Ramos (cell line): ENCODE results near the gene NF2.
"Not testable (repeated sequence)": the region's sequence is repeated elsewhere in the genome, so short reads cannot be mapped to it uniquely, and the experiment has no call there.

Experiments
- in situ Hi-C: fragments of 300-500 bp; cut with MboI; formaldehyde crosslinking; loops from one replicate; pipeline ENCODE4 v1.14.3; 2022; ENCODE audit warnings: low sequenced_read_pairs; ENCODE audit not compliant: unreplicated experiment

Gene NF2

DNA sequence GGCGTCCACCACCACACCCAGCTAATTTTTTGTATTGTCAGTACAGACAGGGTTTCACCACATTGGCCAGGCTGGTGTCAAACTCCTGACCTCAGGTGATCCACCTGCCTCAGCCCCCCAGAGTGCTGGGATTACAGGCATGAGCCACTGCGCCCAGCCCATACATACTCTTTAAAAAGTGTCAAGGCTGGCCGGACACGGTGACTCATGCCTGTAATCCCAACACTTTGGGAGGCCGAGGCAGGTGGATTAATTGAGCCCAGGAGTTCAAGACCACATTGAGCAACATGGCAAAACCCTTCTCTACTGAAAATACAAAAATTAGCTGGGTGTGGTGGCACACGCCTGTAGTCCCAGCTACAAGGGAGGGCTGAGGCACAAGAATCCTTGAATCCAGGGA is 9.0 kb upstream of the NF2 start:
- in situ Hi-C loops, result not testable (repeated sequence)

DNA sequence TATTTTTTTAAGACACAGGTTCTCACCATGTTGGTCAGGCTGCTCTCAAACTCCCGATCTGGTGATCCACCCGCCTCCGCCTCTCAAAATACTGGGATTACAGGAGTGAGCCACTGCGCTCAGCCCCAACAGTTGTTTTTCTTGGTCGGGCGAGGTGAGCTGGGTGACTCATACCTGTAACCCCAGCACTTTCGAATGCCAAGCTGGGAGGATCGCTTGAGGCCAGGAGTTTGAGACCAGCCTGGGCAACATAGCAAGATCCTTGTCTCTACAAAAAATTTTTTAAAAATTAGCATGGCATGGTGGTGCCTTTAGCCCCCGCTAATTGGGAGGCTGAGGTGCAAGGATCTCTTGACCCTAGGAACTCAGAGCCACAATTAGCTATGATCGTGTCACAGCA is 7.0 kb upstream of the NF2 start:
- in situ Hi-C loops, result no loop called here

DNA sequence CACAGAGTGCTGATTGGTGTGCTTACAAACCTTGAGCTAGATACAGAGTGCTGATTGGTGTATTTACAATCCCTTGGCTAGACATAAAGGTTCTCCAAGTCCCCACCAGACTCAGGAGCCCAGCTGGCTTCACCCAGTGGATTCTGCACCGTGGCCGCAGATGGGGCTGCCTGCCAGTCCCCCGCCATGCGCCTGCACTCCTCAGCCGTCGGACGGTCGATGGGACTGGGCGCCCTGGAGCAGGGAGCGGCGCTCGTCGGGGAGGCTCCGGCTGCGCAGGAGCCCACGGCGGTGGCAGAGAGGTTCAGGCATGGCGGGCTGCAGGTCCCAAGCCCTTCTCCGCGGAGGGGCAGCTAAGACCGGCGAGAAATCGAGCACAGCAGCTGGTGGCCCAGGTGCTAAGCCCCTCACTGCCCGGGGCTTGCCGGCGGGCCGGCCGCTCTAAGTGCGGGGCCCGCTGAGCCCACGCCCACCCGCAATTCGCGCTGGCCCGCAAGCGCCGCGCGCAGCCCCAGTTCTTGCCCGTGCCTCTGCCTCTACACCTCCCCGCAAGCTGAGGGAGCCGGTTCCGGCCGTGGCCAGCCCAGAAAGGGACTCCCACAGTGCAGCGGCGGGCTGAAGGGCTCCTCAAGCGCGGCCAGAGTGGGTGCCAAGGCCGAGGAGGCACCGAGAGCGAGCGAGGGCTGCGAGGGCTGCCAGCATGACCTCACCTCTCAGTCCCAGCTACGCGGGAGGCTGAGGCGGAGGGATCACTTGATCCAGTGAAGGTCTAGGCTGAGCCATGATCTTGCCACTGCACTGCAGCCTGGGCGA is 5.4 kb upstream of the NF2 start:
- in situ Hi-C loops, result not testable (repeated sequence)

DNA sequence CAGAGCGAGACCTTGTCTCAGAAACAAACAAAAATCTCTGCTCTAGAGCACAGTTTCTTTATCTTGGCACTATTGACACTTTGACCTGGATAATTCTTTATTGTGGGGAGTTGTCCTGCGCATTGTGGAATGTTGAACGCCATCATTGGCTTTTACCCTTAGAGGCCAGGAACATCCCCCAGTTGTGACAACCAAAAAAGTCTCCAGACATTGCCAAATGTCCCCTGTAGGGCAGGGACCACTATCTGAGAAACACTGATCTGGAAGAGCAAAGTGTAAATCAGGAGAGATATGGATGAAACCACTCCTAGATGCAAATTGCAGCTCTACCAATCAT is 4.8 kb upstream of the NF2 start:
- in situ Hi-C loops, result no loop called here

DNA sequence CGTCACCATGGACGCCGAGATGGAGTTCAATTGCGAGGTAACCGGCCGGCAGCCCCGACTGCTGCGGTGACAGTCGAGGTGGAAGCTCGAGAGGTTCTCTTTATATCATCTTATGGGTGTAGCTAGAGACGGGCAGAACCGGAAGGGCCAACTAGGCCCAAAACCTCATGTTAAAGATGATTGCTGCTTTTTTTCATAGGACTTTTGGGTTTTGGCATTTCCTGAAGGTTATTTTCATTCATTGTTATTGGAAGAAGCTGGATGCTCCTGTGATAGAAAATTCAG is 585 bp downstream of the NF2 start:
- in situ Hi-C loops, result no loop called here

DNA sequence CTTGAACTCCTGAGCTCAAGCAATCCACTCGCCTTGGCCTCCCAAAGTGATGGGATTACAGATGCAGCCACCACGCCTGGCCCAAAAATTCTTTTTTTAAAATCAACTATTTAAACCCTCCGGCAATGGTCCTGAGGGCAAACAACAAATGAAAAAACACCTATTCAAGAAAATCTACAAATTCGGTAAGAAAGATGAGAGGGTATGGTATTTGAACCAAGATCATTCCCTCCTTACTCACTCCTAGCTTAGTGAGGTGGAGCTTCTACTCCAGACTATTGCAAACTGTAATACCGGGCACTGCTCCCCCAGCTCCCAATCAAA is 2.1 kb downstream of the NF2 start:
- in situ Hi-C loops, result no loop called here

DNA sequence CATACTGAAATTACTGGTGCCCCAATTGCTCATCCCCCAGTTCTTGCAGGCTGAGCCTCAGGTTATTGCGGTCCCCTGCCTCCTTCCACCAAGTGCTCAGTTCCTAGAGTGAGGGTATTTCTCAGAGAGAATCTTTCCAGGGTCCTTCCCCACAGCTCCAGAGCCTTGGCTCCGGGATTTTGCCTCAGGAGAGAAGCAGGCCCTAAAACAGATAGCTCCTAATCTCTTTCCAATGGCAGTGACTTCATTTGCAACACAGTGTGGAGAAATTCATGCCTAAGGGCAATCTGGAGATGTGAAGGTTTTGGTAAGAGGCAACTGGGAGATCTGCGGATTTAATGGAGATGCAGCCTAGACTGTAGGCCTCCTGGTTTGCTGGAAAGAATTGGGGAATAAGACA is 2.9 kb downstream of the NF2 start:
- in situ Hi-C loops, result no loop called here

DNA sequence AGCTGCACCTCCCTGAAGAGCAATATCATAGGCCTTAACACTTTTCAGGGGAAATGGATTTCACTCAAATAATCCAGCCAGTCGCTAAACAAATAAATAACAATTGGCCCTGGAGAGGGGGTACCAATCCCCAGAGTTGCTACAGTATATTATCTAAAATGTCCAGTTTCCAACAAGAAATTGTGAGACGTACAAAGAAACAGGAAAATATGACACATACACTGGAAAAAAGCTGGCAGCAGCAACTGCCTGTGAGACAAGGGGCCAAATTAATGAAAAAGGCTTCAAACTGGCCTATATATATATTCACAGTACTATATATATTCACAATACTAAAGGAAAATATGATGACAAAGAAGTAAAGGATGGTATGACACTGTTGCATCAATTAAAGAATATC is 4.0 kb downstream of the NF2 start:
- in situ Hi-C loops, result no loop called here

DNA sequence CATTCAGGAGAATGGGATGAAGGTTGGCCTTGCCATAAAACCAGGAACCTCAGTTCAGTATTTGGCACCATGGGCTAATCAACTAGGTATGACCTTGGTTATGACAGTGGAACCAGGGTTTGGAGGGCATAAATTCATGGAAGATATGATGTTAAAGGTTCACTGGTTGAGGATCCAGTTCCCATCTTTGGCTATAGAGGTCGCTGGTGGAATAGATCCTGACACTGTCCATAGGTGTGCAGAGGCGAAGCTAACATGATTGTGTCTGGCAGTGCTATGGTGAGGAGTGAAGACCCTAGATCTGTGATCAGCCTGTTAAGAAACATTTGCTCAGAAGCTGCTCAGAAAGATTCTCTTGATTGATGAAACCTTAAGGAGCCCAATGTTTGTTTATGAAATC is 5.7 kb downstream of the NF2 start:
- in situ Hi-C loops, result no loop called here

DNA sequence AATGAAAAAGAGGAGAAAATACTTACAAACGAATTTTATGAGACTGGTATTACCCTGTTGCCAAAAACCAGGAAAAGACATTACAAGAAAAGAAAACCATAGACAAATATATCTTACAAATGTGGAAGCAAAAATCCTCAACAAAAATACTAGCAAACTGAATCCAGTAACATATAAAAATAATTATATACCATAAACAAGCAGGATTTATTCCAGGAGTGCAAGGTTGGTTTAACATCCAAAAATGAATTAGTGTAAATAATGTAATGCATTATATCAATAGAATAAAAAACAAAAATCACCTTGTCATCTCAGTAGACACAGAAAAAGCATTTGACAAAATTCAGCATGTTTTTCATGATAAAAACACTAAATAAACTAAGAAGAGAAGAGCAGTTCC is 7.3 kb downstream of the NF2 start:
- in situ Hi-C loops, result no loop called here

DNA sequence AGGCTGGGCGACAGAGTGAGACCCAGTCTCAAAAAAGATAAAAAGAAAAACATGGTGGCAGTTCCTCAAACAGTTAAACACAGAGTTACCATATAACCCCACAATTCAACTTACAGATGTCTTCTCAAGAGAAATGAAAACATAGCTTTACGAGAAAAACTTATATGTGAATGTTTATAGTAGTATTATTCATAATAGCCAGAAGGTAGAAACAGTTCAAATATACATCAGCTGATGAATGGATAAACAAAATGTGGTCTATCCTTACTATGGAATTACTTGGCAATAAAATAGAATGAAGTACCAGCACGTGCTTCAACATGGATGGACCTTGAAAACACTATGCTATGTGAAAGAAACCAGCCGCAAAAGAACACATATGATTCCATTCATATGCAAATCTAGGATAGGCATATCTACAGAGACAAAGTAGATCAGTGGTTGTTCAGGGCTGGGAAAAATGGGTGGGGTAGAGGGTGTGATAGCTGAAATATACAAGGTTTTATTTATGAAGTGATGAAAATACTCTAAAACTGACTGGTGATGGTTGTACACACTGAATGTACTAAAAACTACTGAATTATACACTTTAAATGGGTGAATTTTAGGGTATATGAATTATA is 12.4 kb downstream of the NF2 start:
- in situ Hi-C loops, result no loop called here

DNA sequence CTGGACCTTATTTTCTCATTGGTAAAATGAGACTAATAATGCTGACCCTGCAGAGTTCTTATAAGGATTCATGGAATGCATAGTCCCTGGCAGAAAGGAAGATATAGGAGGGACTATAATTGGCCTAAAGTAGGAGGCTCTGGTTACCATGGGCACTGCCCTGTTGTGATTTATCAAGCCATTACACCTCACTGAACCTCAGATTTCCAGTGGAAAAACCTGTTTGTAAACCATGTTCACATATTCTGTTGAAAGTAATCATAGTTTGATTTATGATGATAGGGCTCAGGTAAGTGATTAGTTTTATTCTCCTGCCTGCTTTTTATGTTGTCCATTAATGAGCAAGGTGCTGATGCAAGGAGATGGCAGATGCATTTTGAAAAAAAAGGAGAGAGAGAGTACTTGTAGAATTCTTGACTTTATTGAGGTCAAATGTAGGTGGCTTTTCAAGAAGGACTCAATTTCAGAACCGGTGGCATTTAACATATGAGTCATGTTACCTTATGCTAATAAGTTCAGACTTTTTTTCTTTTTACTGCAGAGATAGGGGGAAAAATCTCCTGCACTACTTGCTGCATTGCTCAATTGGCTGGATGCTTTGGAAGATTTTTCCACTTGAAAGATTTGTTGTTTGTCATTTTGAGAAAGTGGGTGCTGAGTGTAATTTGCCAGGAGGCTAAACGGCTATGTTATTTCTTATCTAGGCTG is 14.6 kb downstream of the NF2 start:
- in situ Hi-C loops, result no loop called here

DNA sequence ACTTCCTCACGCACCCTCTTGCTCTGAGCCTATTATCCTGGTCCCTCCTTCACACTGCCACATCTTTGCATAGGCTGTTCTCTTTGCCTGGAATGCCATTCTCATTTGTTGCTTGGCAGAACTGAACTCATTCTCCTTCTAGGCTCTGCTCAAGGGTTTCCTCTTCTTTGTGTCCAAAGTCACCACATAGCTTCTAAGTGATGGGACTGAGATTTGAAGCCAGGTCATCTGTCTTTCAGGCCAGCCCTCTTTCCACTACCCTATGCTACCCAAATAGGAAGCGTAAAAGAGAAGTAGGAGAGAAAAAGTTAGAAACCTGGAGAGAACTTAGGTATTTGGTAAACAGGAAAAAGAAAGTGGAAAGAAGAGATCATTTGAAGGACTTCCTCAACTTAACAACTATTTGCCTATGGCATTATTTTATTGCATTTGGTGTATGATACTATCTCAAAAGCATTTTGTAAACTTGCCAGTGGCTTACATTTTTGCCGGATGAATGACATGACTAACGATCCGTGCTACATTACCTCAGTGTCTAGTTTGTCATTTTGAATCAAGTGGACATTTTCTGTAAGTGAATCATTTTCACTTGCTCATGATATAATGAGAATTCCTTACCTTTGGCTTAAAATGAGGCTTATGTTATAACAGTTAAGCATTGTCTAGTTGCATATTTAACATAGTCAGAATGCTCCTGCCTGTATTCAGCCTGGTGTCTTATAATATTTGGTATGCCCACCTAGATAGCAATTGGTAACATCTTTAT is 18.5 kb downstream of the NF2 start:
- in situ Hi-C loops, result no loop called here

DNA sequence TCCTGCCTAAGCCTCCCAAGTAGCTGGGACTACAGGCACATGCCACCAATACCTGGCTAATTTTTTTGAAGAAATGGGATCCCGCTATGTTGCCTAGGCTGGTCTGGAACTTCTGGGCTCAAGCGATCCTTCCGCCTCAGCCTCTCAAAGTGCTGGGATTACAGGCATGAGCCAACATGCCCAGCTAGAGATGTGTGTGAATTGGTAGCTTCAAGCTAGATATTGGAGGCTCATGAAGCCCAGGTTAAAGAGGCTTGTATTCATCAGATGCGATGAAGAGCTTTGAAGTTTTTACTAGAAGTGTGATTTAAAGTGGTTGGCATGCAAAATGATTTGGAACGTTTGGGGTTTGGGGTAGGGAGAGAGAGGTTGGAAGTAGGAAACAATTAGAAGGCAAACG is 19.6 kb downstream of the NF2 start:
- in situ Hi-C loops, result no loop called here

DNA sequence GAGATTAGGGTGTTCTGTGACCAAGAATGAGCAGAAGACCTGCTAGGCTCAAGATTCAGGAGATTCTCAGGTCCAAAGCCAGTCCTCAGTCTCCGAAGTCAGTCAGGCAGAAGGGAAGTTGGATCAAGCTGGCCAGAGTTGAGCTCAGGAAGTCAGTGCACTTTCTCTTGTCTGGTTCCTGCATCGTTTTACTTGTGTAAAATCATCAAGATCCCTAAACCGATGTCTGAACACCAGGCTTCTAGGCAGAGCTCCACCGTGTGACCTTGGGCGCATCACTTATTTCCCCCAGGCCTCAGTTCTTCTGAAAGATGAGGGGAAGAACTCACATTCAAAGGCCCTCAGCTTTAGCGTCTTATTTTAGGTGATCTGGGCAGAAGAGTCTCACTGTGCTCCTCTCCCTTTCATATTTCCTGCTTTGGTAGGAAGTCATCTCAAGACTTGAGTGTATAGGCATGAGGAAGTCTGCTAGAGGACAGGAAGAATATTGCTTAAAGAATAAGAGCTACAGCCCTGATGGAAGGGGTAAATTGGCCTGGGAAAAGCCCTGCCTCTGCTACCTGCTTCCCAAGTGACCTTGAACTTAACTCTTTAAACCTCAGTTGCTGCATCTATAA is 20.2 kb downstream of the NF2 start:
- in situ Hi-C loops, result no loop called here

DNA sequence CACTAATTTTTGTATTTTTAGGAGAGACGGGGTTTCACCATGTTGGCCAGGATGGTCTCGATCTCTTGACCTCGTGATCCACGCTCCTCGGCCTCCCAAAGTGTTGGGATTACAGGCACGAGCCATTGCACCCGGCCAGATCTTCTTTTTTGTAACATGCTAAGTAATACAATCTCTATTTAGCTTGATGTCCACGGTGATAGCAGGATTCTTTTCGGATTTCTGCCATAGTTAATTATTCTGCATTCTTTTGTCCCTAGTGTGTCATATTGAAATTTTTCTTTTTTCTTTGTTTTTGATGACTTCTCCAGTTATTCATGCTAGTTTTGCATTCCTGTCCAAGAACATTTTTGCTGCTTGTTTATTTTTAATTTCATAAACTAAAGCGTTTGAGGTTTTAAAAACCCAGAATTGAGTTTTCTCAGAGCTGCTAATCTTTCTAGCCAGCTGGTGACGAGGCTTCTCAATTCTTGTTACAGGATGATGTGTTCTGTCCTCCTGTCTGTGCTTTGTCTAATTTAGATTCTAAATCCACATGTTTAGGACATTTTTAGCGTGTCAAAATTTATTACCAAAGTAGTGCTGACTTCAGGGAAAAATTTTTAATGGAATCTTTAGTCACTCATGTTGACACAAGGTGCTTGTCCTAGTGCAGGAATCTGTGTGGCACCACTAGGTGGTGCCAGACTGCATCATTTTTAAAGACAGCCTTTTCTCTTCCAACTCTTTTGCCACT is 21.8 kb downstream of the NF2 start:
- in situ Hi-C loops, result no loop called here

DNA sequence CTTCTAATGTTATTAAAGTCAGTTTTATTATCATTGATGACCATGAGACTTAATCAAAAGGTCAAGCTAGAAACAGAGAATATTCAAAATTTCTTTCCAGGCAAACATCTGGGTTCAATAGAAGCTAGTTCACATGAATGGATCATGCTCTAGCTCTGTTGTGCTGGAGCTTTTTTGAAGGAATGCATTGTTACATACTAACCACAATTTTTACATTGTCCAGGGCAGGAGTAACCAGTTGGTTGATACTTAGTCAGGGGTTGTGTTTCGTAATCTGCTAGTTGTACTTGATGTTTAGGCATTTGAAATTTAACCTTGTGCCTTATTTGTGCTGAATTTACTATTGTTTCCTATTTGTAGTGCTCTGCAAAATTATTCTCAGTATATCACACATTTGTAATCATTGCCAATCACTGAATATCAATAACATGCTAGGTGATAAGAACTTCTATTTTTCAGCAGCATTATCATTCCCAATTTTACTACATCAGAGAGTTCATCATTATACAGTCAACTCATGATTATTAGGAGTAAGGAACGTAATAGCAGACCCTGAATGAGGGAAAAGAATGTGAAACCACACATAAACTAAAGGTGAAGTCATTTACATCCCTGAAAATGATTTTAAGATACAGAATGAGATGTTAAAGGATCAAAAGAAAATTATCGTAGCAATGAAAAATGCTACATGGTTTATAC is 23.2 kb downstream of the NF2 start:
- in situ Hi-C loops, result no loop called here

DNA sequence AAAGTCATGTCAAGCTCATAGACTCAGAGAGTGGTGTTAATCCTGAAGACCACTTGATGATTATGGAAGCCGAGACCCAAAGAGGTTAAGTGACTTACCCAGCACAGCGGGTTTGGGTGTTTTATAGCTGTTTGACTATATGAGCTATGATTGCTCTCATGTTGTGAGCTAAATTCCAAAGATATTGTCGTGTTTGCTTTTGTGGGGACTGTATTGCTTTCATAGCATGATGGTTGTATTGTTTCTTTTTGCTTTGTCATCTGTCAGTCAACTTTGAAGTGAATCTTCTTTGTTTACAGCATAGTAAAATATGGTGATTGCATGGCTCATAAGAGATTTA is 23.7 kb downstream of the NF2 start:
- in situ Hi-C loops, result no loop called here

DNA sequence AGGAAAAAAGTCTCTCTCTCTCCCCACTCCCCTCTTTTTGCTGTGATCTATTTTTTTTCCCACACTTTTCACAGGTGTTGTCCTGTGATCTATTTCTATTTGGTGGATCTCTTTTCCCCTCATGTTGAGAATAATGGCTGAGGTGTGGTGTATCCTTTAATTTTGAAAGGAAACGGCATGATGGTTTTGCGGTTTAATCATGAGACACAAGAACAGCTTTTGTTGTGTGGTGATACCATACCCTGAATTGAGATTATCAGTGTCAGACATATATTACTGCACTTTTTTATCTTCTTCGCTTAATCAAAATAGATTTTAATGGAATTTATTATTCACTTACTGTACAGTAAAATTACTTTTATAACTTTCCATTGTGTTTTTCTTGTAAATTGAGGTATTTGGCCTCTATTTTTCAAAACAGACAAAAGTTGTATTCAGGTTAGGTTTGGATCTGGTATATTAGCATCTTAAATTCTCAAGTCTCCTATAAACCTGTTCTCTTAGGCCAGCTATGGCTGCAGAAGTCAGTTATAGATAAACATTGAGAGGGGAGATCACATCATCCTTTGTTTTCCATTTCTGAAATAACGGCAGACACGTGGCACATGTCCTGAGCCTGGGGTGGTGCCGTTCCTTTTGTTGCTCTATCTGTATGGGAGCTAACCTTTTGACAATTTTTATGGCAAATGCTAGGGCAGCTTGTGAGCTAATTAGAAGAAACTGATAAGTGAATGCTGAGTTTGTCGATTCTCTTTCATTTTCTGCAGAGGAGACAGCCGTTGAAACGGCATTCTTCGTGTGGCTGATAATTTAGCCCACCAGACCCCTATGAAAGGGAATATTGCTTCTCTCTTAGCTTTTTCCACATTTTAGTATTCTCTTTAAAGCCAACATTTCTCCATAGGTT is 25.8 kb downstream of the NF2 start:
- in situ Hi-C loops, result no loop called here
